Body of pancreas (tissue), 4 donors: Measurements from ENCODE around the gene CD8B2.
A peak's percentile ranks its signal among the peaks of the same experiment; 100 is the strongest.

Experiments used
- CTCF ChIP-seq, 7 experiments: fragments of 450-650 bp in 4 of 7; fragments of 200-600 bp in 3 of 7; sonication (generic) in 3 of 7; IDR thresholded peaks; one replicate each; pipeline ENCODE4 v1.5.1; 2016 to 2019; ENCODE audit warnings: antibody characterized with exemption in 7 of 7
- POLR2A ChIP-seq, 3 donors: fragments of 450-650 bp; IDR thresholded peaks; one replicate each; pipeline ENCODE4 v1.6.1; 2016; ENCODE audit warnings: antibody characterized with exemption in 3 of 3, mild to moderate bottlenecking in 2 of 3

- TF ChIP-seq CTCF (IDR thresholded peaks at IDR 0.05) (peak in 2 of 7 experiments; percentile 8 to 34), POLR2A (IDR thresholded peaks at IDR 0.05) (no peak)
These were observed 76.0 kb downstream of the CD8B2 start for GRCh38 chr2:106563195-106563594.
